ENCODE measurements around the gene NXPH2.

DNA sequence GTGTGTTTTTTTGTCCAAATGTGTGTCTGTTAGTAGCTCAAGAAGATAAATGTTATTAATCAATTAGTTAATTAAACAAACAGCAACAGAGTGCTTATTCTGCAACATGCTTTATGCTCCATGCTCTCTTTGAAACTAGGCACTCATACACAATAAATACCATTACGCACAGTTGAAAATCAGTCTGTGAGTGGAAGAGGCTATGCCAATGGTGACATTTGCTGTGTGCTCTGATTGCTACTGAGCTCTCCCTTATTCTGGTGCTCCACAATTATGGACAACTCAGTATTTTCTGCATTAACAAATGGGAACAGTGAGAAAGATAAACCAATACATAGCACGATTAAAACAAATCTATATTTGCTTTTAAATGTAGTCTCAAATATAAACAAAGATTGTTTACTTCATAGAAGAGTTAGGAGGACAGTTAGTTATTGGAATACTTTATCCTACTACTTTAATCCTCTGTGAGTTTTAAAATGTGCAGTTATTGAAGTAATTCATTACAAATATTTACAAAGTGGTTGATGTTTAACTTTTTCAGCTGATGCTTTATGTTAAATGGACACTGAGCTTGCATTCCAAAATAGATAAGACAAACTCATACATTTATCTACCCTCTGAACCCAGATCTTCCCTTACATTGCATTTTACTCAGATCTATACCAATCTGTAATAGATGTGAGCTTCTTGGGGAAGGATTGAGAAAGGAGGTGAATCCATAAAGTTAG is 55.3 kb downstream of the NXPH2 start:
- TF ChIP-seq, protein P1, sequence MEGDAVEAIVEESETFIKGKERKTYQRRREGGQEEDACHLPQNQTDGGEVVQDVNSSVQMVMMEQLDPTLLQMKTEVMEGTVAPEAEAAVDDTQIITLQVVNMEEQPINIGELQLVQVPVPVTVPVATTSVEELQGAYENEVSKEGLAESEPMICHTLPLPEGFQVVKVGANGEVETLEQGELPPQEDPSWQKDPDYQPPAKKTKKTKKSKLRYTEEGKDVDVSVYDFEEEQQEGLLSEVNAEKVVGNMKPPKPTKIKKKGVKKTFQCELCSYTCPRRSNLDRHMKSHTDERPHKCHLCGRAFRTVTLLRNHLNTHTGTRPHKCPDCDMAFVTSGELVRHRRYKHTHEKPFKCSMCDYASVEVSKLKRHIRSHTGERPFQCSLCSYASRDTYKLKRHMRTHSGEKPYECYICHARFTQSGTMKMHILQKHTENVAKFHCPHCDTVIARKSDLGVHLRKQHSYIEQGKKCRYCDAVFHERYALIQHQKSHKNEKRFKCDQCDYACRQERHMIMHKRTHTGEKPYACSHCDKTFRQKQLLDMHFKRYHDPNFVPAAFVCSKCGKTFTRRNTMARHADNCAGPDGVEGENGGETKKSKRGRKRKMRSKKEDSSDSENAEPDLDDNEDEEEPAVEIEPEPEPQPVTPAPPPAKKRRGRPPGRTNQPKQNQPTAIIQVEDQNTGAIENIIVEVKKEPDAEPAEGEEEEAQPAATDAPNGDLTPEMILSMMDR (IDR thresholded peaks at IDR 0.05), result no peak
- TF ChIP-seq EP300 (IDR thresholded peaks at IDR 0.05), result no peak

All from ovary (tissue), 3 donors.